Measurements from ENCODE around the gene NCBP1. TPM values are rescaled to one million over a fixed set of nuclear protein-coding genes. Genes with fewer than 3 reads are reported as not detected.

The NCBP1 gene
- total and polyA plus RNA-seq, 9 of the 15 experiments (the other 6 are each of a cell fraction or from before 2014, with no cell fraction given) = 29.4 to 69.7 (median 57.5) TPM

- TF ChIP-seq, protein P1, sequence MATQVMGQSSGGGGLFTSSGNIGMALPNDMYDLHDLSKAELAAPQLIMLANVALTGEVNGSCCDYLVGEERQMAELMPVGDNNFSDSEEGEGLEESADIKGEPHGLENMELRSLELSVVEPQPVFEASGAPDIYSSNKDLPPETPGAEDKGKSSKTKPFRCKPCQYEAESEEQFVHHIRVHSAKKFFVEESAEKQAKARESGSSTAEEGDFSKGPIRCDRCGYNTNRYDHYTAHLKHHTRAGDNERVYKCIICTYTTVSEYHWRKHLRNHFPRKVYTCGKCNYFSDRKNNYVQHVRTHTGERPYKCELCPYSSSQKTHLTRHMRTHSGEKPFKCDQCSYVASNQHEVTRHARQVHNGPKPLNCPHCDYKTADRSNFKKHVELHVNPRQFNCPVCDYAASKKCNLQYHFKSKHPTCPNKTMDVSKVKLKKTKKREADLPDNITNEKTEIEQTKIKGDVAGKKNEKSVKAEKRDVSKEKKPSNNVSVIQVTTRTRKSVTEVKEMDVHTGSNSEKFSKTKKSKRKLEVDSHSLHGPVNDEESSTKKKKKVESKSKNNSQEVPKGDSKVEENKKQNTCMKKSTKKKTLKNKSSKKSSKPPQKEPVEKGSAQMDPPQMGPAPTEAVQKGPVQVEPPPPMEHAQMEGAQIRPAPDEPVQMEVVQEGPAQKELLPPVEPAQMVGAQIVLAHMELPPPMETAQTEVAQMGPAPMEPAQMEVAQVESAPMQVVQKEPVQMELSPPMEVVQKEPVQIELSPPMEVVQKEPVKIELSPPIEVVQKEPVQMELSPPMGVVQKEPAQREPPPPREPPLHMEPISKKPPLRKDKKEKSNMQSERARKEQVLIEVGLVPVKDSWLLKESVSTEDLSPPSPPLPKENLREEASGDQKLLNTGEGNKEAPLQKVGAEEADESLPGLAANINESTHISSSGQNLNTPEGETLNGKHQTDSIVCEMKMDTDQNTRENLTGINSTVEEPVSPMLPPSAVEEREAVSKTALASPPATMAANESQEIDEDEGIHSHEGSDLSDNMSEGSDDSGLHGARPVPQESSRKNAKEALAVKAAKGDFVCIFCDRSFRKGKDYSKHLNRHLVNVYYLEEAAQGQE (IDR thresholded peaks at IDR 0.05; ENCODE audit: borderline replicate concordance) = peak; percentile 65; the same call in 1 of the 2 replicates
- TF ChIP-seq, protein P1 (CRISPR knock-in tag; IDR thresholded peaks at IDR 0.05; ENCODE audit: low read depth) = no peak
- TF ChIP-seq CTCF (IDR thresholded peaks at IDR 0.05 in 2 of 3, conservative IDR thresholded peaks at IDR 0.05 in 1 of 3; ENCODE audit: insufficient read depth in 2 of 3, low read depth in 1 of 3, low read length in 3 of 3) (peak; percentile 80 to 90 (median 86)), ZNF384 (IDR thresholded peaks at IDR 0.05; ENCODE audit: low read depth, low read length) (peak; percentile 64), MXI1 (IDR thresholded peaks at IDR 0.05; ENCODE audit: low read depth, low read length) (no peak), ESRRA (IDR thresholded peaks at IDR 0.05; ENCODE audit: borderline replicate concordance, low read depth) (peak; percentile 33; the same call in 1 of the 2 replicates), ZNF764 (CRISPR knock-in tag; IDR thresholded peaks at IDR 0.05; ENCODE audit: low read depth) (peak; percentile 83)
Measured at GRCh38 chr9:97598461-97599288, 34.9 kb upstream of the NCBP1 start (continued).
